GM21526 (cell line): ENCODE data around the gene UBL4B.

Experiments
- ATAC-seq: cut with Tn5 transposase; IDR thresholded peaks from one replicate; pipeline ENCODE4 v1.9.1; 2021; ENCODE audit warnings: moderate library complexity; ENCODE audit not compliant: unreplicated experiment, low FRiP score

The UBL4B gene

DNA sequence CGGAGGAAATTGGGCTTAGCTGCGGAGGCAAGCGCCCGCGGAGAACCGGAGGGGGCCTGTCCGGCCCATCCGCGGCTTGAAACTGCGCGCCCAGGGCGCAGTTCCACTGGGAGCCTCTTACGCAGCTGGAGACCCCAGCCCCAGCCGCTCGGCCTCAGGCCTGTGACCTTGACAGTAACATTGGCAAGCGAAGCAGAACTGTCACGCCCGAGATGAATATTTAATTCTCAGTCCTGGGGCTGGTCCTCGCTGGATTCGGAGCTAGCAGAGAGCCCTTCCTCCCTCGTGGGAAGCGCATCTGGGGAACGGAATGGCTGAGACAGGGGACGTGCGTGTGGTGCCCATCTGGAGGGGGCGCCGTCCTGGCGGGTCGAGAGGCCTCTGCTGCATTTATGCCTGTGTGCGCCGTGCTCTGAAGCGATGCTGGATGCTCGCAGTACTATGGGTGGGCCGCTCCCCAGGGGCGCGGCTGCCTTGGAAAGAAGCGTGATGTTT is 39.0 kb downstream of the UBL4B start:
- ATAC-seq: no peak

DNA sequence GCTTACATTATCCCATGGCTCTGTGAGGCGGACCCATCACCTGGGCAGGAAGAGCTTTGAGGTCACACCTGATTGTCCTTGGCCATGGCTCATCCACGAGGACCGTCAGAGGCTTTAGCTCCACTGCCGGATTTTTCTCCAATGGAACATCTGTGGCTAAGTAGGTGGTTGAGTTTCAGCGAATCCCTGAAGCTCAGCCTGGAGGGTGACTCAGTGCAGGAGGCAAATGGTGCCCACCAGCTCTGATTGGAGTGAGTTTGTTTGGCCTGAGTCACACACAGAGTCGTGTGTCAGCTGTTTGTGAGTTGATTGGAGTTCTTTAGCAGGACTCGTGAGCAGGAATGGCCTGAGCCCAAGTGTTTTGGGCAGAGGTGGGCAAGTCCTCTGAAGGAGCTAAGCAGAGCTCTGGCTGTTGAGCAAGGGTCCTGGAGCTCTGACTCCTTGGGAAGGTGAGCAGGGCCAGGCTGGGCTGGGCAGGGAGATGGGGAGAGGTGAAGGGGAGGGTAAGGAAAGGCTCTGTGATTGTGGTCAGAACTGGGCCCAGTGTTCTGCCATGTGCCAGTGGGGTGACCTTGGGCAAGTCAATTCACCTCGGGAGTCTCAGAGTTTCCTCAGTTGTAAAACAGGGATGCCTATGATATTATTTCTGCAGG is 40.0 kb downstream of the UBL4B start:
- ATAC-seq: no peak

DNA sequence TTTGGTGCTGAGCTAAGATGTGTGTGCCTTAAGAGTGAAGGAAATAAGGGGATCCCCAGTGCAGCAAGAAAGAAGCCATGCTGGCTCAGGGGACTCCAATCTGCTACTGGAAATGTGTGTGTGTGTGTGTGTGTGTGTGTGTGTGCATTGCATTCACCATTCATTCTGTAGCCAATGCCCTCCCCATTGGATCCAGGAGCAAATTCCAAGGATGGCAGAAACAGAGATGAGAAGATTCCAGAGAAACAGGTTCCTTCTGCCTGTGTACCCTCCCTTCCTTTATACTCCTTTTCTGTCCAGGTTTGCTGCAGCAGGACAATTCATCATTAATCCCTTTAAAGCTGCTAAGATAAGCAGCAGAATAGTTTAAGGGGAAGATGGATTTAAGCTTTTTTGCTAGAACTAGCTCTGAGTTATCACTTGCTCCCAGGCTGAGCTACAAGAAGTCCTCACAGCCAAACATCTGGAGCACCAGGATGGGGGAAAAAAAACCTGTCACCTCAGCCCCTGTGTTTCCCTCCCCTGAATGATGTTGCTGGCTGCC is 41.2 kb downstream of the UBL4B start:
- ATAC-seq: no peak

- ATAC-seq: no peak
Observed at GRCh38 chr1:110155878-110156522, 43.8 kb downstream of the UBL4B start.

GRCh38 chr1:110158261-110158660 is 46.0 kb downstream of the UBL4B start:
- no peak for ATAC-seq

- no peak for ATAC-seq
Observed at GRCh38 chr1:110159168-110159567, 46.9 kb downstream of the UBL4B start.

GRCh38 chr1:110160538-110161100 is 48.4 kb downstream of the UBL4B start:
- no peak for ATAC-seq

DNA sequence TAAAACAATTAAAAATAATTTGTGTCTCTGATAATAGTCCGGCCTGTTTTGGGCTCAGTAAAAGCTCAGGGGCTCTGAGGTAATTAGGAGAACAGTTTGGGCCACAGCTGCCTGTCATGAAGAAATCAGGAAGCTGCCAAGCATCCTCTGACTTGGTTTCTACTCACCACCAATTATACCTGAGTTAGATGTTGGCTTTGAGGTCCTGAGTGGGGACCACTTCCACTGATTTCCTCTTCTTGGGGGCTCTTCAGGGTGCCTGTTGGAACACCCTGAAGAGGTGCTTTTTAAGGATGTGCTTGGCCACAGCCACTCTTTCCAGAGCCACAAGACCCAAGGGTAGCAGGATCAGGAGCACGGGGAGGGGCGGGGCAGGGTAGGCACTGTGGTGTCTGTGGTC is 48.9 kb downstream of the UBL4B start:
- ATAC-seq: no peak

GRCh38 chr1:110161849-110162248 is 49.6 kb downstream of the UBL4B start:
- ATAC-seq: no peak
